ENCODE measurements around the gene TBATA.
A peak's percentile ranks its signal among the peaks of the same experiment; 100 is the strongest.

Gene TBATA

DNA sequence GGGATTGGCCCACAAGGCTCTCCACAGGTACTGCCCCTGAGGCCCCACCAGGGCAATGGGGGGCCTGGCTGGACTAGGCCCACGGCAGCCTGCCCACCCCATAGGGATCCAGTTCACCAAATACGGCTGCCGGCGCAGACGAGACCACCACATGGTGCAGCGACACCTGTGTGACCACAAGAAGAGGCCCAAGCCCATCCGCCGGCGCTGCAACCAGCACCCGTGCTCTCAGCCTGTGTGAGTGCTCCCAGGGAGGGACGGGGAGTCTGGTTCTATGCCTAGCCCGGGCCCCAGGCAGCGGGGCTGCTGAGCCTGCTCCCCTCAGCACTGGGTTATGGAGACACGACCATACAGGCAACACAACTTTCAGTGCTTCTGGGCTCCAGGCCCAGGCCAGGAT lies 33.2 kb downstream of the TBATA start:
- intact Hi-C loops (cut with DNase I), result no loop called here
- no peak for DNase-seq

DNA sequence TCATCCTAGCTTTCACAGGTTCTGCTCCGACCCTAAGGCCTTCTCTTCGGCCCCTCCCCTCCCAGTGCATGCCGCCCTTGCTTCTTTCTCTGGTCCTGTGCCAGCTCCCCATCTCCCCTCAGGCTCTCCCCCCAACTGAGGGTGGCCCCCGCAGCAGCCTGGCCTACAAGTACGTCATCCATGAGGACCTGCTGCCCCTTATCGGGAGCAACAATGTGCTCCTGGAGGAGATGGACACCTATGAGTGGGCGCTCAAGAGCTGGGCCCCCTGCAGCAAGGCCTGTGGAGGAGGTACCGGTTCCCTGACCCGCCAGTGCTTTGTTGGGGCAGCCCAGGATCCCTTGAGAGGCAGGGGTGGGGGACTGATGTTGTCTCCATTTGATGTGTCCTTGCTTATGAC lies 33.8 kb downstream of the TBATA start:
- DNase-seq, result no peak
- intact Hi-C loops (cut with DNase I), result no loop called here

DNA sequence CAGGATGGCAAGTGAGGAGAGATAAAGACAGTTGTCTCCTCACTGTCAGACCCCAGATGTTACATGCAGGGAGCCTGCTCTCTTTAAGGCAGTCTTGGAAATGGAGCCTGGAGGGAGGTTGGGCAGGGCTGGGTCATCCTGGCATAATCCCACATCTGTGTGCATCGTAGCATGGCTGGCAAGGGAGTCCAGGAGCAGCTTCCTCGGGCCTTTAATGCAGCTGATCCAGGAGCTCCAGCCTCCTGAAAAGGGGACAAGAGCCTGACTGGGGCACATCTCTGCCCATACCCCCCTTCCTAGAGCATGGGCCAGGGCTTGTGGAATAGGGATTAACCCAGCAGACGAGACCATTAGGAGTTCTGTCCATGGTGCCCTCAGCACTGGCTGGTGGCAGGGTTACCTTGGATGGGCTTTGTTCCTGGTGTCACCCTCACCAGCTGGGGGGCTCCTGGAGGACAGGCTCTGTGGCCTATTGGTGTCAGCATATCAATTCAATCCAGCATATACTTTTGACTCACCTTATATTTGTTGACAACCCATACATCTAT lies 34.9 kb downstream of the TBATA start:
- no peak for DNase-seq
- intact Hi-C loops (cut with DNase I), result no loop called here

DNA sequence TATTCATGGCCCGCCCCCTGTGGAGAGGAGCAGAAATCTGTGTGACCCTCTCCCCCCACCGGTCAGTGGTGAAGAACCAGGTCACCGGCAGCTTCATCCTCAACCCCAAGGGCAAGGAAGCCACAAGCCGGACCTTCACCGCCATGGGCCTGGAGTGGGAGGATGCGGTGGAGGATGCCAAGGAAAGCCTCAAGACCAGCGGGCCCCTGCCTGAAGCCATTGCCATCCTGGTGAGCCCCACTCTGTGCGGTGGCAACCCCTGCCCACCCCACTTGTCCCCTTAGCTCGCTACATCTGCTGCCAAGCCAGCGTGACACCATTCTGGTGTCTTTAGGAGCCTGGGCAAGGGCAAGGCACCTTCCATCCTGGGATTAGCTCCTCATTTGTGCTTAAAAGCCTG lies 35.4 kb downstream of the TBATA start:
- no peak for DNase-seq
- intact Hi-C loops (cut with DNase I), result no loop called here

DNA sequence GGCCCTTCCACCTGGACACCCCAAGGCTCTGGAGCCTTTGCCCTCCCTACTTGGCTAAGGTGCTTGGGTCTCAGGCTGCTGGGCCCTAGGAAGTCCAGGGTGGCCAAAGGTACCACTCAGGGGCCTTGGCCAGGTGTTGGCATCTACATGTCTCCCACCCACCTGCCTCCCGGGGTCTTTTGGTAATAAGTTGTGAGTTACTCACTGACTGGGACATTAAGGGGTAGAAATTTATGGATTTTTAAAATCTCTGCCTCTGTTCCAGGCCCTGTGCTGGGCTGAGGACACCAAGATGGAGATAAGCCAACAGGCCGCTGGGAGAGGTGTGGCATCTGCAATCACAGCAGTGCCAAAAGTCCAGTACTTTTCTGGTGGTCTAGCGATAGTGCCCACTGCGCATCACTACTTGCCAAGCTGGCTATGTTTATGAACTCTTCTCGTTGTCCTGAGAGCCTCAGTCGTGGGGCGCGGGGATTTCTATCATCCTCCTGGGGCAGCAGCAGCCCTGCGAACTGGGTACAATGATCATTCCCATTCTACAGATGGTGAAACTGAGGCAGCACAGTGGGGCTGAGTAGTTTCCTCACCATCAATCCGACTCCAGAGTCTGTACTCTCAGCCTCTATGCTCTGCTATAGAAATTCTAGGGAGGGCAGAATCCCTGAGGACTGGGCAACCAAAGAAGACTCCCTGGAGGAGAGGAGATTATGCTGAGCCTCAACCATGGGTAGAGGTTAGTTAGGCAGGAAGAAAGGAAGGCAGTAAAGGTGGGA lies 36.2 kb downstream of the TBATA start:
- no peak for DNase-seq
- intact Hi-C loops (cut with DNase I), result no loop called here

DNA sequence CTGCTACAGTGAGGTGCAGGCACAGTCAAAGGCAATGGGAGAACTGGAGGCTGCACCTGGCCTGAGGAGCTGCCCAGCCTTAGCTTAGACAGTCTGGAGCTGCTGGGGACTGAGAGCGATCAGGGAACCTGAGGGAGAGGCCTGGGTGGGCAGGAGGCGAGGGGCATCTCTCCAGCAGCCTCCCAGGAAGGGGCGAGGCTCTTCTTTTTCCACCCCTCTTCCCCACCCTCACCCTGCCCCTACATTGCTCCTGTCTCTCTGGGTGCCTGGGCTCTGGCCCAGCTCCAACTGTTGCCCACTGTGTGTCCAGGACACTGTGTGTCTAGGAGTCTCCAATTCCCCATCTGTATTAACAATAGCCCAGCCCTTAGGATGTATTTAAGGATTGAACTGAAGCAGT lies 36.9 kb downstream of the TBATA start:
- intact Hi-C loops (cut with DNase I), result no loop called here
- no peak for DNase-seq

DNA sequence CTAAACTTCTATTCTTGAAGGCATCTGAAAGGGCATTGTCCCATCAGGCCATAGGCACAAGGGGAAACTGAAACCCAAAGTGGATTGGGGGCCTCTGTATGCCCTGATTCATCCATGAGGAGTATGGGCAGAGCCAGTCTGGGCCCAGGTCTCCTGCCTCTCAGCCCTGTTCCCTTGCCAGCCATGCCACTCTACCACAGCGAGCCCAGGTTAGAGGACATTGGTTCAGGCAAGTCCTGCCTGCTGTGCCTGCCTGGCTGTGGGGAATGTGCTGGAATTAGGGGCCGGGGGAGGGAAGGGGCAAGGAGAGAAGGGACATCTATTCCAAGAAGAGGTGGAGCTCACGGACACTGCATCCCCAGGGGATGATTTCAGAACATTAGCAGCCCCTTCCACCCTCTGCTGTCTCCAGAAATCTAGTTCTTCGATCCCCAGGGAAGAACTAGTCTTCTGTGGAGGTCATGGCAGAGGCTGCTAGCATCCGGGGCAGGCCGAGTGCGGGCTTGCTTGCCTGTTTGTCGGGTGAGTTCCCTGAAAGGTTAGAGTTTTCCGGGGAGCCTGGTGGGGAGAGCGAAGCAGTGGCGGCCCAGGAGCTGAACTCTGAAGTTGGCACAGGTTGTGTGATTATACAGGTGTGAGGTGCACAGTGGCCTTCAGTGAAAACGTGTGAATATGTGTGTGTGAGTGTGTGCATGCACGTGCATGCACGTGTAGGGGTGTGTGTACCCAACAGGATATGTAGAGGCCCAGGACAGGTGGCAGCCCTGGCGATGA lies 37.8 kb downstream of the TBATA start:
- intact Hi-C loops (cut with DNase I), result no loop called here
- no peak for DNase-seq

DNA sequence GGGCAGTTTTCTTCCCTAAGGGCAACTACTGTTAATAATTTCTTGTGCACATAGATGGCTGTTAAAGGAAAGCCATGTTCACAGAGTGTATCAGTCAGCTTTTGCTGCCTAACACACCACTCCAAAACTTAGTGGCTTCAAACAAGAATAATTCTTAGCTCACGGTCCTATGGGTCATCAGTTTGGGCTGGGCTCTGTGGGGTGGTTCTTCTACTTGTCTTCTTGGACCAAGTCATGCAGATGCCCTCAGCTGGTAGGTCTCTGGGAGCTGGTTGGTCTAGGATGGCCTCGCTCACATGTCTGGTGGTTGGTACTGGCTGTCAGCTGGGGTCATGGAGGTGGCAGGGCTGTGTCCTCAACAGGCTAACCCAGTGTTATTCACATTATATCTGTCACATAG lies 39.6 kb downstream of the TBATA start:
- intact Hi-C loops (cut with DNase I), result no loop called here
- DNase-seq, result no peak

DNA sequence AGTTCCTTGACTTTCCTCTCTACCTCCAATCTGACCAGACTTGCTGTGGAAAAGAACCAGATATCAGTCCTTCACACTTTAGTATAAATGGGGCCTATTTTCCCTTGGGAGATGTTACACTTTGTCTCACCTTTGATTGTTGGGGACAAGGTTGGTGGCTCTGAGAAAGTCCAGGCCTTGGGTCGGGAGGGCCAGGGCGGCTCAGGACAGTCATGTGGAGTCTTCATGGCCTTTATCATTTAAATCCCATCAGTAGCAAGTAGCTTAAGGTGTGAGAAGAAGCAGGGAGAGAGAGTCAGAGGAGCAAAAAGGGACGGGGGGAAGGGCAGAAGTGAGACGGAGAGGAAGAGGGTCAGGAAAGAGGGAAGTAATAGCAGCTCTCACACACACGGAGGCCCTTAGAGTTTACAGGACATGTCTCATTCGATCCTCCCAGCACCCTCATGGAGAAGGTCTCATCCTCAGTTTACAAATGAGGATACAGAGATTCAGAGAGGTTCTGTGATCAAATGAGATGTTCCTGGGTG lies 40.5 kb downstream of the TBATA start:
- no peak for DNase-seq
- intact Hi-C loops (cut with DNase I), result no loop called here

DNA sequence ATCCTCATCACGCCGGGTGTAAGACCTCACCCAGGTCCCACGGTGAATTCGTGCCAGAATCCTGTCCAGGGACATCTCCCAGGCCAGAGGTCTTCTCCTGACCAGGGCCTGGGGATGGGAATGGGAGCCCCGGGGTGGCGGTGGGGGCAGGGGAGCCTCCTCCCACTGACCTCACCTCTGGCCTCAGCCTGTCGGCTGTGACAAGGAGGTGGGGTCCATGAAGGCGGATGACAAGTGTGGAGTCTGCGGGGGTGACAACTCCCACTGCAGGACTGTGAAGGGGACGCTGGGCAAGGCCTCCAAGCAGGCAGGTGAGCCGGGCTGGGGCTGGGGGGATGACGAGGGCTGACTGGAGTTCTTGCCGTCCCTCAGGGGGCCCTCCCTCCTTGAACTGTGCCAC lies 41.3 kb downstream of the TBATA start:
- no peak for DNase-seq
- intact Hi-C loops (cut with DNase I), result no loop called here

DNA sequence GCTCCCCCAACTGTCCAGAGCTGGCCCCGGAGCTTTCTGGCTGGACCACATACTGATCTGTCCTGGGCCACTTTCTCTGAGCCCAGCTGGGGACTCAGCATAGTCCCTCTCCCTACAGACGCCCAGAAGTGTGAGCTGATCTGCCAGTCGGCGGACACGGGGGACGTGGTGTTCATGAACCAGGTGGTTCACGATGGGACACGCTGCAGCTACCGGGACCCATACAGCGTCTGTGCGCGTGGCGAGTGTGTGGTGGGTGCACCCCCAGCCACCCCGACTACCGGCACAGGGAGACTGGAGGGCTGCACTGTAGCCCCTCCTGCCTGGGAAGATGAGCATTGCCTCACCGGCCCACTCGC lies 41.8 kb downstream of the TBATA start:
- DNase-seq, result no peak
- intact Hi-C loops (cut with DNase I), result no loop called here

DNA sequence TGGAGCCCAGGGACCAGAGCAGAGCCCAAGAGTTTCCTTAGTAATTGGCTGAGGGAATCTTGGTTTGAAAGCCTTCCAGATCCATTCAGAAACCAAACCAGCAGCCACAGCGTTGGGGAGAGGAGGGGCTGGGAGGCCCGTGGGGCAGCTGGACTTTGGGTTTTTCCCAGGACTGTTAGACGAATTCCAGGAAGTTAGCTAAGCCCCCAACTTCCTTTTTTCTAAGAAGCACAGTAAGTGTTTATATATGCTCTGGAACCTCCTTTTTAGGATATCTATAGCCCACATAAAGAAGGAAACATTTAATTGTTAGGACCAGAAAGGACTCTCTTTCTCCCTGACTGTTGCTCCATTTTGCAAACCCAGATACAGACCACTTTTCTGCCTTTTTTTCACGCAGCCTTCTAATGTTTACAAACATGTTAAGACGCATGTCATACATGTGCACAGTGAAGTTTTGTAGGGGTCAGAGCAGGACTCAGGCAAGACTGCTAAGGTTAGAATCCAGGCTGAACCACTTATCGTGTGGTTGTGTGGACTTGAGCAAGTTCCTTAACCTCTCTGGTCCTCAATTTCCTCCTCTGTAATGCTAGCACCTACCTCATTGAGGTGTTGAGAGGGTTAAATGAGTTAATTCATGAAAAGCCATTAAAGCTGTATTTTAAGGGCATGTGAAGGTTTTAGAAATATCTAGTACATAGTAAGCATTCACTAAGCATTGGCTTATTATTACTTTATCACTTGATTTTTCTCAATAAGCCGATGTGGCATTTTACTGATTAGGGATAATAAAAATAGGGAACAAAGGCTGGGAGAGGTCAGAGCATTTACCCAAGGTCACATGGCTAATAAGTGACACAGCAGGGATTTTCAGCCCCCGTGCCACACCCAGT lies 42.4 kb downstream of the TBATA start:
- peak in 5 of 42 donors; percentile 14 to 55 (median 30) for DNase-seq

DNA sequence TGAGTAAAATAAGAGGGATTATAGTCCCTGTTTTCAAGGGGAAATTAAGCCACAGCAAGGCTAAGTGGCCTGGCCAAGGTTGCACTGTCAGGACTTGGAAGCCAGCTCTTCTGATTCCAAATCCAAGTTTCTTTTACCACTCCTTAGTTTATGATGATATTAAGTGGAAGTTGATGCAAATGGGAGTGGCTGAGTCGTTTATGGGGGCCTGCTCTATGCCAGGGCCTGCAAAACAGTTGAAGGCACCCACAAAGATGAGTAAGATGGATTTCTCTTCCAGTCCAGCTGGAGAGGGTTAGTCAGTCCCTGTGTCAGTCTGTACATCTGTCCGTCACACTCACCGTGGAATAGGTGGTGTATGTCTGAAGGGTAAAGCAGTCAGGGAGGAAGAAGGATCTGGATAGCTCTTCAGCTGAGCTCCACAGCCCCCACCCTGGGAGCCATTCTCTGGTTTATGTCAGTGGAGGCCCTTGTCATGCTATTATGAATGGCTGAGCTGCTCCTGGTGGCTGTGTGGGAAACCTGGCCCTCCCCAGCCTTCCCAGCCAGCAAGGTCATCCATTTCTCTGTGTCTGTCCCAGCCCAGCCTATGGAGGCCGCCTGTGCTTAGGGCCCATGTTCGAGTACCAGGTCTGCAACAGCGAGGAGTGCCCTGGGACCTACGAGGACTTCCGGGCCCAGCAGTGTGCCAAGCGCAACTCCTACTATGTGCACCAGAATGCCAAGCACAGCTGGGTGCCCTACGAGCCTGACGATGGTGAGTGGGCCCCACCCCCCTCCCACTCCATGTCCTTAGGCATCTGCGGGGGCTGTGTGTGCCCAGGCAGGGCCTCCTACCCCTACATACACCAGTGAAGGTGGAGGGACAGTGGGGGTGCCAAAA lies 44.5 kb downstream of the TBATA start:
- DNase-seq, result no peak
- intact Hi-C loops (cut with DNase I), result no loop called here

More for the DNA sequence above, 42.4 kb downstream of the TBATA start:
- intact Hi-C loops (cut with DNase I), result no loop called here

DNA sequence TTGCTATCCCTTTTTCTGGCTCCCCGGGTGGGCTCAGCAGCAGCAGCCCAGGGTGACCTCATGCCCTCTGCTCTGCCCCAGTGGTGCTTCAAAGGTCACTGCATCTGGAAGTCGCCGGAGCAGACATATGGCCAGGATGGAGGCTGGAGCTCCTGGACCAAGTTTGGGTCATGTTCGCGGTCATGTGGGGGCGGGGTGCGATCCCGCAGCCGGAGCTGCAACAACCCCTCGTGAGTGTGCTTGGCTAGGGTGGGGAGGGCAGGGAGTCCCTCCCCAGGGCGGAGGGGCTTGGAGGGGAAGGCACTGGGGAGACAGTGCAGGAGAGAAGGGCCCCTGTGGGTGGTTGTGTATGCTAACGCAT lies 46.4 kb downstream of the TBATA start:
- intact Hi-C loops (cut with DNase I), result no loop called here
- DNase-seq, result no peak

DNA sequence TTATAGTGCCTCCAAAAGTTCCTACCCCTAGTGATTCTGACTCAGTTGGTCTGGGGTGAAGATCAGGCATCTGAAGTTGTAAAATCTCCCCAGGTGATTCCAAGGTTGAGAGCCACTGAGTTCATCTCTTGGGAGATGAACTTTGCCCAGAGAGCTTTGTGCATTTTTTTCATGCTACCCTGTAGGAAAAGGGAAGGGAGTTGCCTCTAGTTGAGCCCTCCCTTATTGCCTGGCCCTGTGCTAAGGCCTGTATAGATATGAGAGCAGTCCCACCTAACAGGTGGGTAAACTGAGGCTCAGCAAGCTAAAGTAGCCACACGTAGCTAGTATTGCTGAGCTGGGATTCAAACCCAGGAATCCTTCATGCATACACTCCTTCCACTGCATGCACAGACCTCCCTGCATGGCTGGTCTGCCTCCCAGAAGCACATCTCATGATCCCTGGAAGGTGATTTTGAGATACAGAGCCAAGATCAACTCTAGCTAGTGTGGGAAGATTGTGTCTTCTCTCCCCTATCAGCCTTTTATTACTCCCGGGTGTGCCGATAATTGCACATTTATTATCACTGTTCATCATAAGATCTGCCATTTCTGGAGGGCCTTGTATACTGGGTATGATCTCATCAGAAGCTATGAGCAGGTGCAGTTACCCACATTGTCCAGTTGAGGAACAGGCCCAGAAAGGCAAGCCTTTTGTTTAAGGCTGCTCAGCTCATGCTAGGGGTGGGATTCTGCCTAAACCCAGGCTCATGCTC lies 47.0 kb downstream of the TBATA start:
- DNase-seq, result no peak
- intact Hi-C loops (cut with DNase I), result no loop called here

DNA sequence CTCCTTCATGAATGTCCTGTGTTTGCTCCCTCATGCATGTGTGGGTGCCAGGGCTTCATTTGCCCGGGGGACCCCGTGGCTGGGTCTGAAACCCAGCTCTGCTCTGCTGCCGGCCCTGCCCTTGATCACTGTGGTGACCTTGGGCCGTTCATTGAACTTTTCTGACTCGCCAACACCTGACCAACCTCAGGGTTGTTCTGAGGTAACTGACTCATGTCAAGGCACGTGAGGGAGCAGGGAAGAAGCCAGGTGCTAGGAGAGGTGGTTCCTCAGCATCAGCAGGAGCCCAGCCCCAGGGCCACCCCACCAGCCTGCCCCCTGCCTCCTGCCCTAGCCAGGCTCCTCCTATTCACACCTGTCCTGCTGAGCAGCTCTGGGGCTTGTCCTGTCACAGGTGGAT lies 47.9 kb downstream of the TBATA start:
- intact Hi-C loops (cut with DNase I), result no loop called here
- DNase-seq, result no peak

DNA sequence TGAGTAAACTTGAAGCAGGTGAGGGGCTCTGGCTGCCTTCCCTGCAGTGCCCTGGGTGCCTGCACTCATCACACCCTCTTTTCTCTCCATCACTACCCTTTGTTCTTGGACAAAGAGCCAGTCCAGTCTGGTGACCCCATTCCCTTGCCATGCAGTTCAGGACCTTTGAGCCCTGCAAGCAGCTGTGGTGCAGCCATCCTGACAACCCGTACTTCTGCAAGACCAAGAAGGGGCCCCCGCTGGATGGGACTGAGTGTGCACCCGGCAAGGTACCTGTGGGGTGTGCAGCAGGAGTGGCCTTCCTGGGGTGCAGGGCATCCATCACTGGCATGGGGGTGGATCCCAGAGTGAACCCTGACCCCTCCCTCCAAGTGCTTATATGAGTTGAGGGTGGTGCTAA lies 48.7 kb downstream of the TBATA start:
- DNase-seq, result no peak
- intact Hi-C loops (cut with DNase I), result no loop called here

DNA sequence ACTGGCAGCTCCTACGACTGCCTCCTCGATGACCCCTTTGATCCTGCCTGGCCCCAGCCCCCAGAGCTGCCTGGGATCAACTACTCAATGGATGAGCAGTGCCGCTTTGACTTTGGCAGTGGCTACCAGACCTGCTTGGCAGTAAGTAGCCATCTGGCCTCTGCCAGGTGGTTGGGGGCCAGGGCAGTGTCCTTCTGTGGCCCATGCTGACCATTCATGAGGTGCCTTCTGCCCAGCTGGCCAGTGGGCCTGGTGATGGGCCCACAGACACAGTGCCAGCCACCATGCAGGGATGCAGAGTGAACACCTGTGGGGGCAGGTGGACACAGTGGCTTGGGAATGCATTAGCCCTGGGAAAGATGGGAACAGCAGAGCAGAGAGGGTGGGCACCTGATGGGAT lies 50.0 kb downstream of the TBATA start:
- DNase-seq, result no peak
- intact Hi-C loops (cut with DNase I), result no loop called here
